A673 (cell line): ENCODE measurements around the gene BTBD9.

Experiments used
- CTCF ChIP-seq: fragments of 300-800, 200-600 bp; sonication (generic); conservative IDR thresholded peaks from 2 replicates; pipeline ENCODE4 v1.5.1; 2017; ENCODE audit warnings: low read depth, mild to moderate bottlenecking, antibody characterized with exemption, low read length, moderate library complexity, mixed read lengths
- EZH2 ChIP-seq: fragments of 200-600 bp; sonication (generic); IDR thresholded peaks from 2 replicates; pipeline ENCODE4 v1.6.1; 2017; ENCODE audit warnings: borderline replicate concordance, low read depth, mild to moderate bottlenecking, mixed read lengths, antibody characterized with exemption, low read length; ENCODE audit not compliant: poor library complexity, severe bottlenecking

- TF ChIP-seq CTCF: no peak
- no peak for TF ChIP-seq EZH2
Observed at GRCh38 chr6:38387971-38388370, 251.8 kb downstream of the BTBD9 start.
